GM12891 (cell line): ENCODE data around the gene CILP2.

Experiments used
- PAX5 ChIP-seq: IDR thresholded peaks from 2 replicates; pipeline ENCODE4 v1.6.1; 2011; ENCODE audit warnings: low read length, moderate library complexity, mild to moderate bottlenecking; ENCODE audit not compliant: insufficient read depth, severe bottlenecking
- POLR2A ChIP-seq: IDR thresholded peaks from 2 replicates; pipeline ENCODE4 v1.6.1; 2011; ENCODE audit warnings: low read depth, low read length, control low read depth

- TF ChIP-seq POLR2A, result no peak
- TF ChIP-seq PAX5, result no peak
These were observed 36.3 kb upstream of the CILP2 start for GRCh38 chr19:19501798-19502197.
